Inflammatory macrophage (primary cell): ENCODE measurements around the gene OPCML.

Experiments
- DNase-seq, 2 donors: peaks; one replicate each; pipeline ENCODE4 v3.0.0-alpha.2; 2020 to 2022

Gene OPCML

GRCh38 chr11:133118563-133119268 lies 413.6 kb downstream of the OPCML start:
- DNase-seq: no peak

- DNase-seq: no peak
These were observed 417.2 kb downstream of the OPCML start for GRCh38 chr11:133115099-133115498.

- no peak for DNase-seq
These were observed 424.5 kb downstream of the OPCML start for GRCh38 chr11:133107763-133108162.

GRCh38 chr11:133107136-133107535 lies 425.2 kb downstream of the OPCML start:
- no peak for DNase-seq

GRCh38 chr11:133106417-133106816 lies 425.9 kb downstream of the OPCML start:
- no peak for DNase-seq

GRCh38 chr11:133104009-133104744 lies 428.1 kb downstream of the OPCML start:
- DNase-seq: no peak

- no peak for DNase-seq
These were observed 435.3 kb downstream of the OPCML start for GRCh38 chr11:133096981-133097380.

- no peak for DNase-seq
These were observed 445.8 kb downstream of the OPCML start for GRCh38 chr11:133086518-133086917.

- peak; percentile 62 to 73 for DNase-seq
These were observed 449.3 kb downstream of the OPCML start for GRCh38 chr11:133082841-133083488.

- DNase-seq: no peak
These were observed 449.9 kb downstream of the OPCML start for GRCh38 chr11:133082453-133082781.

- no peak for DNase-seq
These were observed 450.4 kb downstream of the OPCML start for GRCh38 chr11:133081730-133082452.

GRCh38 chr11:133081020-133081419 lies 451.3 kb downstream of the OPCML start:
- no peak for DNase-seq

- DNase-seq: peak; percentile 9 to 42
These were observed 453.5 kb downstream of the OPCML start for GRCh38 chr11:133078591-133079404.

- no peak for DNase-seq
These were observed 454.3 kb downstream of the OPCML start for GRCh38 chr11:133078012-133078411.

- no peak for DNase-seq
These were observed 456.9 kb downstream of the OPCML start for GRCh38 chr11:133075351-133075750.

GRCh38 chr11:133072858-133073582 lies 459.3 kb downstream of the OPCML start:
- no peak for DNase-seq

- no peak for DNase-seq
These were observed 459.9 kb downstream of the OPCML start for GRCh38 chr11:133072378-133072777.

GRCh38 chr11:133070791-133071190 lies 461.5 kb downstream of the OPCML start:
- no peak for DNase-seq

GRCh38 chr11:133070021-133070713 lies 462.1 kb downstream of the OPCML start:
- no peak for DNase-seq

GRCh38 chr11:133065847-133066485 lies 466.3 kb downstream of the OPCML start:
- no peak for DNase-seq
